HT1080 (cell line): Measurements from ENCODE around the gene NRXN3. TPM values are rescaled to one million over a fixed set of nuclear protein-coding genes. Genes with fewer than 3 reads are reported as not detected.

ENCODE experiments used
- DNase-seq: peaks from one replicate; pipeline ENCODE4 v3.0.0-alpha.2; 2015; ENCODE audit warnings: low read depth
- total RNA-seq: library from RNA; depleted of rRNA; stranded (reverse); fragments of >200 nt; shearing (Covaris generic); gene quantifications from 2 replicates; pipeline ENCODE4 v1.2.3, GENCODE V29; 2014

NRXN3 gene
- total RNA-seq, 1 experiment from 2014 or later: 1.2 TPM

DNA sequence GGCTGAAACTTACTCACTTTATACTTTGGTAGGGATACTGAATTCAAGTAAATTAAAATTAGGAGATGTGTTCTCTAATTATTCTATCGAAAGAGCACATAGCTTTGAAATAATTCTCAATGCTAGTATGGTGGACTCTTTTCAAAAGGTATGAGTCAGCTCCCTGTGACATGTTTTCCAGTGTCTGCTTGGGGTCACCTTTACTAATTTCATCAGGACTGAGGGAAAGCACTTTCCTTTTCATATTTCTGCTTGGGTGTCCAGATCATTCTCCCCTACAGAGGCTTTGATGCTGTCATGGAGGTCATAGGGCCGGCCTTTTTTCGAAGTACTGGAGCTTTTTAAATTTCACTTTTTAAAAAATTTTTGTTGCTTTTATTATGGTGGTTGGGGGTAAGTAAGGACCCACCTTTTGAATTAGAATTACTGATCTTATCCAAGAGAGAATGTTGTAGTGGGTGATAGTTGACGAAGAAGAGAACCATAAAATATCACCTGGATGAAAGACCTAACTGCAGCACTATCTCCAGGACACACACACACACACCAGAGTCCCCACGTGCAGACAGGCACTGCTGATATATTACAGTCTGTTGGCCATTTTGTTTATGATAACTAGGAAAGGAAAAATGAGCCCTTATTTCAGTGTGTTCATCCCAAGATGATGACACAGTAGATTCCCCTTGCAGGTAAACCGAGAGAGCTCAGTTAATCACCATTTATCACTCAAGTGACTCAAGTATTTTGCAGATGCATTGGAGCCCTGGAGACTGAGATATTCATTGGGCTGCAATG, 1482.5 kb downstream of the NRXN3 start:
- DNase-seq: no peak

DNA sequence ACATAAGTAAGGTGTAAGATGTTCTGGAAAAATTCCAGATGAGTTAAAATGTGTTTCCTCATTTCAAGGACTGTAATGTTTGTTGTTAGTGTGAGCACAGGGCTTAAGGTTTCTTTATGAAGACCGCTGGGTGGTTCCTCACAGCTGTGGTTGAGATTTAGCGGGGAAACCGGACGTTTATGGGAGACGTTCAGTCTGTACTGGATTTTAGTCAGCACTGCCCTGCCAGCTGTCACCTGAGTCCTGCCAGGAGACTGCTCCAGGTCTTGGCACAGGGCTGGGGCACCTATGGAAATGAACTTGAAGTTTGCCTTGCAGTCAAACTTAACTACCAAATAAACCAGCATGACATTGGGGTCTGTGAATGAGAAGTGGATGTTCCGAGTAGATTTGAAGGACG, 1485.9 kb downstream of the NRXN3 start:
- no peak for DNase-seq

- no peak for DNase-seq
Observed at GRCh38 chr14:79656496-79656895, 1486.3 kb downstream of the NRXN3 start.

DNA sequence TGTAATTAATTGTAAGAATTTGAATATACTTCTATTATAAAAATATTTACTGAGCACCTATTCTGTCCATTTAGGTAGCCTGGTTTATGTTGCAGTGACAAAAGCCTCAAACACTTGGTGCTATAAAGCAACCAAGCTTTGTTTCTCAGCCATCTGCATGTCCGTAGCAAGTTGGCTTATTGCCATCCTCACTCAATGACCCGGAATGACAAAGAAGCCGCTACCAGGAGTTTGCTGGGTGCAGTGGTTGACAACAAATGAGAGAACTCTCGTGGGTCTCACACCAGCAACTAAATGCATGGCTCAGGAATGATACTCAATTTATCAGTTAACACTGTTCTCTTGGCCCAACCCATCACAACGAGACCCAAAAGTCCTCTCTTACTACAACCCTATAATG, 1488.0 kb downstream of the NRXN3 start:
- DNase-seq: no peak

- DNase-seq: no peak
Observed at GRCh38 chr14:79658769-79659168, 1488.6 kb downstream of the NRXN3 start.

DNA sequence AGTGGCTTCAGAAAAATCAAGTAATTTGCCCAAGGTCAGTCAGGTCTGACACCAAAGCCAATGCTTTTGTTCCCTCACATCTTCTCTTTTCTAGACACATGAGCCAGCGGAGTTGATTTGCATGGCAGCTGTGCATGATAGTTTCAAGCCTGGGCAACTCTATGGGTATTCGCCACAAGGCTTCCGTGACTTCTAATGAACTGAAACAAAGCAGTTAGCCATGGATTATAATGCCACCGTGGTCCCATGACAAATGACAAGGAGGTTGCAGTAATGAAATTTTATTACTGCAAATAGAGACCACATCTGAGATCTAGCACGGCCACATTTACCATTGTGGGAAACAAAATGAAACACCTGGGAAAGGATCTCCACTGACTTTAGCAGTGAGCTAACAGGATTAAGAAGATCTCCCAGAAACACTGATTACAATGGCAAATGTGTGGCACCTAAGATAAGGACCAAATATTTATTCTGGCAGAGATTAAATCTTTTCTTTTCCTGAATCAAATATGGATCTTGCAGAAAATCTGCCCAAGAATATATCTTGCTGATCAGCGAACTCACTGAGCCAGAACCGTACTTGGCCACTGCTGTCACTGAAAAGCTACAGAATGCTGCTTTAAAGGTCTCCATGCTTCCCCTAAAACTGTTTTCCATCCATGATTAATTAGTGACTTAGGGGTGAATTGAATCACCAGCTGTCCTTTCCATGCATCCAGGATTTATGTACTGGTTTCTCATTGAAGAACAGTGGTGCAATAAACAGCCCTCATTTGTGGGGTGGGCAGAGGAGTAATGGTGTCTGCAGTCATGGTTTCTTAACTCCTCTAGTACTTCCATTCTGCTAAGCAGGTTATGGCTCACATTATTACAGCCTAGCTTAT, 1490.1 kb downstream of the NRXN3 start:
- no peak for DNase-seq

GRCh38 chr14:79661752-79662151, 1491.6 kb downstream of the NRXN3 start:
- peak; percentile 58 for DNase-seq

DNA sequence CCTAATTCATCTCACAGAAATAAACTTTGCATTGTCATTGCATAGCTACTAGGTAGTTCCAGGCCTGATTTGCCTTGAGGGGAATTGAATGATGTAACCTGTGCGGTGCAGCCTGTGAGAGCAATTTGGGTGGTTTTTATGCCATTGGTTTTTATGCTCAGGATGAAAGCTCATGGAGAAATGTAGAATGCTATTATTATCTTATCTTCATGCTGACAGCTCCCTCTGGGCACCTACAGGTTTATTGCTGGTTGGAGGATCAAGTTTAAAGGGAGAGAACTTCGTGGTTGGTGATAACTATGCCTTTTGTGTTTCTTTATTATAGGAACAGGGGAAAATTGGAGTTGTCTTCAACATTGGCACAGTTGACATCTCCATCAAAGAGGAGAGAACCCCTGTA, 1493.3 kb downstream of the NRXN3 start:
- no peak for DNase-seq

GRCh38 chr14:79665556-79665955, 1495.4 kb downstream of the NRXN3 start:
- no peak for DNase-seq

DNA sequence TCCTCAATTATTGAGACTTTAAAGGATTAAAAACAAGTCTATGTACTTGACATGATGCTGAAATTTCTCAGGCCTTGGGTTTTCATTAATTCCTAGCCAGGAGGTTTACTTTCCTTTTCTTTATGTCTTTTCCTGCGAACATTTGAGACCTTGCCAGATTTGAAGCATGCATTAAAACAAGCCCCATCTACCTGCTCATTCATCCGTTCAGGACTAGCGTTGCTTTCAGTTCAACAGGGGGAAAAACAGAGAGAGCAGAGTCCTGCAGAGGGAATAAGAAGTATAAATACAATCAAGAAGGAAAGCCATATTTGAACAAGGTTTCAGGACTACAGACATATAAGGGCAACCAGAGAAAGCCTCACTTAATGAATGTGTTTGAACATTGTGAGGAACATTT, 1498.8 kb downstream of the NRXN3 start:
- no peak for DNase-seq

DNA sequence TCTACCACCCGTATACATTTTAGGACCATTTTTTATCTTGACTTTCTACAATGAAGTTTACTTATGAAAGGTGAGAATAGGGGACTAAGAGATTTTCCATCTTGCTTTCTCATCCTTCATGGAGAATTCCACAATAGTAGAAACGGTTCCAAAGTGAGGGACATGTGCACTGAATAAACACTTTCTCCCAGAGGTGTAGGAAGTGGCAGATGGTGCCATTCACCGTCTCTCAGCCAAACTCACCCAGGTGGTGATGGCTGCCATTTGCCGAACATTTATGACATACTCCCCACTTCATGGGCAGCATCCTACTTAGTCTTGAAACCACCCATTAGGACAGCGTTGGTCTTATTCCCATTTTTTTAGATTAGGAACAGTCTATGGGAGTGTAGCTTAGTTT, 1500.6 kb downstream of the NRXN3 start:
- DNase-seq: no peak

DNA sequence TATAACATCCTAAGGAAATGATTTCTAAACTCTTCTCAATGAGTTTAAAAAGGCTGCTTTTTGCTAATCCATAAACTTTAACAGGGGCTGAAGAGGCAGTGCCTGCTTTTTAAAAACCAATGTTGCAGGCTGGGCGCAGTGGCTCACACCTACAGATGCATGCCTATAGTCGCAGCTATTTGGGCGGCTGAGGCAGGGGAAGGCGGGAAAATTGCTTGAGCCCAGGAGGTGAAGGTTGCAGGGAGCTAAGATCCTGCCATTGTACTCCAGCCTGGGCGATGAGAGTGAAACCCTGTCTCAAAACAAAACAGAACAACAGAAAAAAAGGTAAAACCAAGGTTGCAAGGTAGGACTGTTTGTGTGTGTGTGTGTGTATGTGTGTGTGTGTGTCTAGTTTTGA, 1509.9 kb downstream of the NRXN3 start:
- no peak for DNase-seq

DNA sequence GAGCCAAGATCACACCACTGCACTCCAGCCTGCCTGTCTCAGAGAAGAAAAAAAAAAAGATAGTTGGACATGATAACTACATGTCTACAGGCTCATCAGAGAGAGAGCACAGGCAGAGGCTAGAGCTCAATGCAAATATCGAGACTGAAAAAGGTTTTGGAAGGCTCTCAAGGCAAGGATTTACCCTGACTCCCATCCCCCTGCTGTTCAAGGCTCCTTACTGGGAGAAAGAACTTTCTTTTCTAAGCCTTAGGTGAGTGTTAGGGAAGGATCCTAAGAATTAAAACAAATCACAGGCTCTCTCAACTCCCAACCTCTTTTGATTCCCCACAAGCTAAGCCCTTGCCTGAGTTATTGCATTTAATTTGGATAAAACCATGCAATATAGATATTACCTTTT, 1516.0 kb downstream of the NRXN3 start:
- DNase-seq: no peak

GRCh38 chr14:79690960-79691359, 1520.8 kb downstream of the NRXN3 start:
- no peak for DNase-seq

GRCh38 chr14:79693935-79694334, 1523.8 kb downstream of the NRXN3 start:
- DNase-seq: no peak

DNA sequence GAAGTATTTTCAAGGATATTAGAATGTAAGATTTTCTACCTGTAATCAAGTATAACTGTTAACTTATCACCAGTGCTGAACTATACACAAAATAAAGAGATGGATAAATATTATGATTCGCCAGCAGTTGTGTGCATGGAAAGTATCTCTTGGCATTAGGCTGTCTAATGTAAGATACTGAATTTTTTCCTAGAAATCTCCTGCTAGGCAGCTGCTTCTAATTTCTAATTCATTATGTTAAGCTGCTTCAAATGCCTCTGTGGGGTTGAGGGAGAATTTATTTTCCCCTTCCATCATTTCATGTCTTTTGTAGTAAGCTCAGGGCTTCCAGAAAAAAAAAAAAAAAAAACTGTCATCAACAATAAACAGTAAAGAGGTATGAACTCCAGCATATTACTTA, 1525.1 kb downstream of the NRXN3 start:
- no peak for DNase-seq

DNA sequence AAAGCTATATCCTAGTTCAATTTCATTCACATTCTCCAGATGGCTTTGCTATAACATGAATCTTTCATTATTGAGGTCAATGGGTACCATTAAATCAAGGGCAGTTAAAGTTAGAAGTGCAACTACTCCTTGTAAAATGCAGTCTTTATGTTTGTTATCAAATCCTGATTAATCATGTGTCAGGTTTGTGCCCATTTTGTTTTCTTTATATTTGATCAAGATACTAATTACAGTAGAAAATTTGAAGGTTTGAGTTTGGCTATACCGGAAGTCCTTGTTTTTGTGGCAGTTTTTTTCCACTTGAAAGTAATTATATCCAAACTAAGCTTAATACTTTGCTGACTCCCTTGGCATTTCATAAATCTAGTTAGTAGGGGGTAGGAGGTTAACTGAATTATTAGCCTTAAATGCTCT, 1528.1 kb downstream of the NRXN3 start:
- DNase-seq: no peak

- no peak for DNase-seq
Observed at GRCh38 chr14:79699206-79699605, 1529.0 kb downstream of the NRXN3 start.

DNA sequence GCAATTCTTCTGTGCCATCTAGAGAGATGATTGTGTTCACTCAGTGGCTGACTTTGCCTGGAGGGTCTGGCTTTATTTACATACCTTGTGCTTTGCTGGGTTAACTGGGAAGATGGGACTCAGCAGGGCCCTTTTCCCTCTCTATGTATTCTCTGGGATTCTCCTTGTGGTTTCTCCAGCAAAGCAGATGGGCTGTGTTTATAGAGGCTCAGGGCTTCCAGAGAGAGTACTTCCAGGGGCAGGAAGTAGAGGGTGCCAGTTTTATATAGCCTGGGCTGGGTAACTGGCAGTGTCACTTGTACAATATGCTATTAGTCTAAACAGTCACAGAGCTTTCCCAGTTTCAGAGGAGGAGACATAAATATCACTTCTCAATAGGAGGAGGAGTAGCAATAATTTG, 1531.2 kb downstream of the NRXN3 start:
- no peak for DNase-seq

GRCh38 chr14:79702197-79702596, 1532.0 kb downstream of the NRXN3 start:
- peak; percentile 56 for DNase-seq

DNA sequence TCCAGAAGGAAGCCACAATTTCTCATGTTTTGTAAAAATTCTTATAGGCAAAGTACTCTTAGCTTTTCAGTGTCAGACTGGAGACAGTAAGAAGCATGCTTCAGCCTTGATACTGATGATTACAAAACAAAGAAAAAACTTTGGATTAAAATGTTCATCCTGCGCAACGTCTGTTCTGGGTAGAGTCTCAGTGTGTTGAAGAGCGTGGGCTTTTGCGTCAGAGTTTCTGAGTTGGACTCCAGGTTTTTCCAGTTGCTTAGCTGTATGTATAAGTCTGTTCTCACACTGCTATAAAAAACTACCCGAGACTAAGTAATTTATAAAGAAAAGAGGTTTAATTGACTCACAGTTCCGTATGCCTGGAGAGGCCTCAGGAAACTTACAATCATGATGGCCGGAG, 1533.0 kb downstream of the NRXN3 start:
- no peak for DNase-seq

DNA sequence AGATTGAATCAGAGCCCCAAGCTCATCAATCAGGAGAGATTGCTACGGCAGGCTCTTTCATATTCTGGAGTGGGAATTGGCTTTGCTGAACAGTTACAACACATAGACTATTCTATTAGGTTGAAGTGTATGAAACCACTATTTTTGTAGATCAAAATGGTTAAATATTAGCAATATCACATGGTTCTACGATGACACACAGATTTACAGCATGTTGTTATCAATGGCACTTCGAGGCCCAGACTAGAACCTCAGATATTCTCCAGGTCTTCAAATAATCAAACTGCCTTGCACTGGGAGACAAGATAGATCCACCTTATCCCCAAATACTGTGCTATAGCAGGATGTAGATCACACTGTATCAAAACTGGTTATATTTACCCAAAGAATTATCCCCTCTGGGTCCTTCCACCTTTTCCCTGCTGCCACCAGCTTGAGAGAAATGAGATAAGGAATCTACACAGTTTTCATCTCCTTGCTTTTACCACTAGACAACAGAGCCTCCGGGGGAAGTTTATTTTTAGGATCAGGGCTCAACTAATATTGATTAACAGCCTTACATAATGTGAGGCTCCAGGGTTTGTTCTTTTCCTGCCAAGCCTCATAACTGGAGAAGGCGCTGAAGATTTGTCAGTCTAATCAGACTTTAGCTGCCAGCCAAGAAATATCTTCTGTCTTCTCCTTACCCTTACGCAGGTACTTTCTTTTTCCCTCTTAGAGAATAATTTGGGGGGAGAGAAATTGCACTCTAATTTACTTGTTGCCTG, 1534.1 kb downstream of the NRXN3 start:
- DNase-seq: no peak
